Measurements from ENCODE around the gene PPP1R12A. TPM values are rescaled to one million over a fixed set of nuclear protein-coding genes. Genes with fewer than 3 reads are reported as not detected.

The PPP1R12A gene
- total and polyA plus RNA-seq, 9 of the 15 experiments (the other 6 are each of a cell fraction or from before 2014, with no cell fraction given), result 26.4 to 119 (median 53.3) TPM

- H3K27ac ChIP-seq (ENCODE audit: extremely low read depth, low read depth, low read length), result no peak overlapping the region
- intact Hi-C loops (cut with micrococcal nuclease) (no loop called here), in situ Hi-C loops (cut with MboI) (no loop called here)
- no peak overlapping the region for H2AFZ ChIP-seq (ENCODE audit: low read depth, low read length)
- H3K9ac ChIP-seq (ENCODE audit: insufficient read depth in 1 of 2, low read depth in 2 of 2, low read length in 2 of 2), result no peak overlapping the region
- WGBS (ENCODE audit: insufficient coverage, low coverage, missing lambda C conversion rate), result 5% methylated on average over 2 of the region's 2 CpGs
- DNase-seq (ENCODE audit: extremely low read depth in 1 of 4, low spot score in 3 of 4) (no peak), ATAC-seq (no peak), FAIRE-seq (no peak)
- H3K4me1 ChIP-seq (replicated peaks in 1 of 2; ENCODE audit: control insufficient read depth in 2 of 2, insufficient read depth in 2 of 2, low read length in 2 of 2), result no peaks in the 10 kb centered on the region; a peak in 1 of 5 replicates
- POLR2A ChIA-PET, result no interaction called here
- no peaks in the 10 kb centered on the region for H3K9me3 ChIP-seq (replicated peaks; ENCODE audit: control insufficient read depth, insufficient read depth, low read depth, low read length)
- no peaks in the 10 kb centered on the region for H3K79me2 ChIP-seq (ENCODE audit: control insufficient read depth, insufficient read depth, low read length)
- CTCF ChIA-PET (ENCODE audit: low intra/inter-chr PET ratio), result no interaction called here
- H3K4me2 ChIP-seq (ENCODE audit: insufficient read depth, low read length), result no peak overlapping the region
- no peak overlapping the region for H3K4me3 ChIP-seq
- H3K27me3 ChIP-seq (ENCODE audit: control insufficient read depth in 2 of 2, insufficient read depth in 2 of 2, low read length in 2 of 2), result peaks cover 0 to 7% of the 10 kb centered on the region in 2 experiments; a peak in 3 of 5 replicates
- H4K20me1 ChIP-seq (replicated peaks; ENCODE audit: control insufficient read depth, insufficient read depth, low read length), result no peaks in the 10 kb centered on the region
- BruUV-seq (replicated peaks), result no TSS peak
- H3K36me3 ChIP-seq (ENCODE audit: control insufficient read depth, insufficient read depth, low read length), result no peaks in the 10 kb centered on the region
- no peaks in the 10 kb centered on the region for H3K9me1 ChIP-seq (ENCODE audit: control insufficient read depth, insufficient read depth, low read length)
- TF ChIP-seq NR2C1 (IDR thresholded peaks at IDR 0.05) (no peak), NR2C1 (tag; IDR thresholded peaks at IDR 0.05) (no peak), TSHZ1 (CRISPR knock-in tag; IDR thresholded peaks at IDR 0.05) (no peak), NCOA1 (IDR thresholded peaks at IDR 0.05; ENCODE audit: low read depth) (no peak), KAT7 (CRISPR knock-in tag; IDR thresholded peaks at IDR 0.05; ENCODE audit: borderline replicate concordance) (no peak), ZBED1 (IDR thresholded peaks at IDR 0.05) (no peak), SIN3B (IDR thresholded peaks at IDR 0.05; ENCODE audit: low read depth) (no peak)
- TF ChIP-seq, protein P1, sequence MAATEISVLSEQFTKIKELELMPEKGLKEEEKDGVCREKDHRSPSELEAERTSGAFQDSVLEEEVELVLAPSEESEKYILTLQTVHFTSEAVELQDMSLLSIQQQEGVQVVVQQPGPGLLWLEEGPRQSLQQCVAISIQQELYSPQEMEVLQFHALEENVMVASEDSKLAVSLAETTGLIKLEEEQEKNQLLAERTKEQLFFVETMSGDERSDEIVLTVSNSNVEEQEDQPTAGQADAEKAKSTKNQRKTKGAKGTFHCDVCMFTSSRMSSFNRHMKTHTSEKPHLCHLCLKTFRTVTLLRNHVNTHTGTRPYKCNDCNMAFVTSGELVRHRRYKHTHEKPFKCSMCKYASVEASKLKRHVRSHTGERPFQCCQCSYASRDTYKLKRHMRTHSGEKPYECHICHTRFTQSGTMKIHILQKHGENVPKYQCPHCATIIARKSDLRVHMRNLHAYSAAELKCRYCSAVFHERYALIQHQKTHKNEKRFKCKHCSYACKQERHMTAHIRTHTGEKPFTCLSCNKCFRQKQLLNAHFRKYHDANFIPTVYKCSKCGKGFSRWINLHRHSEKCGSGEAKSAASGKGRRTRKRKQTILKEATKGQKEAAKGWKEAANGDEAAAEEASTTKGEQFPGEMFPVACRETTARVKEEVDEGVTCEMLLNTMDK (IDR thresholded peaks at IDR 0.05; ENCODE audit: borderline replicate concordance, insufficient read depth, low read depth, low read length, poor library complexity, severe bottlenecking), result no peak
- TF ChIP-seq, protein P2, sequence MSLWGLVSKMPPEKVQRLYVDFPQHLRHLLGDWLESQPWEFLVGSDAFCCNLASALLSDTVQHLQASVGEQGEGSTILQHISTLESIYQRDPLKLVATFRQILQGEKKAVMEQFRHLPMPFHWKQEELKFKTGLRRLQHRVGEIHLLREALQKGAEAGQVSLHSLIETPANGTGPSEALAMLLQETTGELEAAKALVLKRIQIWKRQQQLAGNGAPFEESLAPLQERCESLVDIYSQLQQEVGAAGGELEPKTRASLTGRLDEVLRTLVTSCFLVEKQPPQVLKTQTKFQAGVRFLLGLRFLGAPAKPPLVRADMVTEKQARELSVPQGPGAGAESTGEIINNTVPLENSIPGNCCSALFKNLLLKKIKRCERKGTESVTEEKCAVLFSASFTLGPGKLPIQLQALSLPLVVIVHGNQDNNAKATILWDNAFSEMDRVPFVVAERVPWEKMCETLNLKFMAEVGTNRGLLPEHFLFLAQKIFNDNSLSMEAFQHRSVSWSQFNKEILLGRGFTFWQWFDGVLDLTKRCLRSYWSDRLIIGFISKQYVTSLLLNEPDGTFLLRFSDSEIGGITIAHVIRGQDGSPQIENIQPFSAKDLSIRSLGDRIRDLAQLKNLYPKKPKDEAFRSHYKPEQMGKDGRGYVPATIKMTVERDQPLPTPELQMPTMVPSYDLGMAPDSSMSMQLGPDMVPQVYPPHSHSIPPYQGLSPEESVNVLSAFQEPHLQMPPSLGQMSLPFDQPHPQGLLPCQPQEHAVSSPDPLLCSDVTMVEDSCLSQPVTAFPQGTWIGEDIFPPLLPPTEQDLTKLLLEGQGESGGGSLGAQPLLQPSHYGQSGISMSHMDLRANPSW (CRISPR knock-in tag; IDR thresholded peaks at IDR 0.05), result no peak
- TF ChIP-seq, protein P3, sequence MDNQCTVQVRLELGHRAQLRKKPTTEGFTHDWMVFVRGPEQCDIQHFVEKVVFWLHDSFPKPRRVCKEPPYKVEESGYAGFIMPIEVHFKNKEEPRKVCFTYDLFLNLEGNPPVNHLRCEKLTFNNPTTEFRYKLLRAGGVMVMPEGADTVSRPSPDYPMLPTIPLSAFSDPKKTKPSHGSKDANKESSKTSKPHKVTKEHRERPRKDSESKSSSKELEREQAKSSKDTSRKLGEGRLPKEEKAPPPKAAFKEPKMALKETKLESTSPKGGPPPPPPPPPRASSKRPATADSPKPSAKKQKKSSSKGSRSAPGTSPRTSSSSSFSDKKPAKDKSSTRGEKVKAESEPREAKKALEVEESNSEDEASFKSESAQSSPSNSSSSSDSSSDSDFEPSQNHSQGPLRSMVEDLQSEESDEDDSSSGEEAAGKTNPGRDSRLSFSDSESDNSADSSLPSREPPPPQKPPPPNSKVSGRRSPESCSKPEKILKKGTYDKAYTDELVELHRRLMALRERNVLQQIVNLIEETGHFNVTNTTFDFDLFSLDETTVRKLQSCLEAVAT (IDR thresholded peaks at IDR 0.05), result no peak
- TF ChIP-seq, protein P4, sequence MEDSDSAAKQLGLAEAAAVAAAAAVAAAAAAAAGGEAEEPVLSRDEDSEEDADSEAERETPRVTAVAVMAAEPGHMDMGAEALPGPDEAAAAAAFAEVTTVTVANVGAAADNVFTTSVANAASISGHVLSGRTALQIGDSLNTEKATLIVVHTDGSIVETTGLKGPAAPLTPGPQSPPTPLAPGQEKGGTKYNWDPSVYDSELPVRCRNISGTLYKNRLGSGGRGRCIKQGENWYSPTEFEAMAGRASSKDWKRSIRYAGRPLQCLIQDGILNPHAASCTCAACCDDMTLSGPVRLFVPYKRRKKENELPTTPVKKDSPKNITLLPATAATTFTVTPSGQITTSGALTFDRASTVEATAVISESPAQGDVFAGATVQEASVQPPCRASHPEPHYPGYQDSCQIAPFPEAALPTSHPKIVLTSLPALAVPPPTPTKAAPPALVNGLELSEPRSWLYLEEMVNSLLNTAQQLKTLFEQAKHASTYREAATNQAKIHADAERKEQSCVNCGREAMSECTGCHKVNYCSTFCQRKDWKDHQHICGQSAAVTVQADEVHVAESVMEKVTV (CRISPR knock-in tag; IDR thresholded peaks at IDR 0.05), result no peak
Measured at GRCh38 chr12:79954037-79954610, 19.2 kb upstream of the PPP1R12A start.

All from K562 (cell line).